ENCODE data around the gene DDX25.

The DDX25 gene

GRCh38 chr11:125968354-125968753 is 64.0 kb downstream of the DDX25 start:
- in situ Hi-C loops (cut with HindIII; ENCODE audit: low sequenced_read_pairs): no loop called here

GRCh38 chr11:125971618-125972017 is 67.3 kb downstream of the DDX25 start:
- in situ Hi-C loops (cut with HindIII; ENCODE audit: low sequenced_read_pairs): no loop called here

- in situ Hi-C loops (cut with HindIII; ENCODE audit: low sequenced_read_pairs): no loop called here
Measured at GRCh38 chr11:125974284-125974683, 70.0 kb downstream of the DDX25 start.

- in situ Hi-C loops (cut with HindIII; ENCODE audit: low sequenced_read_pairs): no loop called here
Measured at GRCh38 chr11:125975634-125976033, 71.3 kb downstream of the DDX25 start.

GRCh38 chr11:125976156-125976555 is 71.8 kb downstream of the DDX25 start:
- in situ Hi-C loops (cut with HindIII; ENCODE audit: low sequenced_read_pairs): no loop called here

GRCh38 chr11:125977333-125977732 is 73.0 kb downstream of the DDX25 start:
- in situ Hi-C loops (cut with HindIII; ENCODE audit: low sequenced_read_pairs): no loop called here

GRCh38 chr11:125978181-125978716 is 73.9 kb downstream of the DDX25 start:
- in situ Hi-C loops (cut with HindIII; ENCODE audit: low sequenced_read_pairs): no loop called here
